OCI-LY7 (cell line): ENCODE results near the gene MT1E. TPM values are rescaled to one million over a fixed set of nuclear protein-coding genes. Genes with fewer than 3 reads are reported as not detected.

Experiments
- BruUV-seq: library from RNA; stranded (reverse); fragments of 400-500 nt; replicated peaks from 2 replicates; lab custom pipeline; 2021; lab: Mats Ljungman, UMichigan
- CTCF ChIA-PET: fragments of 300-600 bp; sonication (Branson Sonifier 250); formaldehyde crosslinking; loops from one replicate; lab custom pipeline; 2022; ENCODE audit warnings: antibody characterized with exemption; ENCODE audit not compliant: unreplicated experiment; lab: Charles Lee
- POLR2A ChIA-PET: fragments of 300-600 bp; sonication (Branson Sonifier 250); formaldehyde crosslinking; loops from one replicate; lab custom pipeline; 2022; ENCODE audit warnings: antibody characterized with exemption; lab: Charles Lee
- DNase-seq: peaks from one replicate; pipeline ENCODE4 v3.0.0-alpha.2; 2015; ENCODE audit warnings: low spot score
- H2AFZ ChIP-seq: fragments of 200-600 bp; sonication (generic), shearing (Covaris generic); 2 replicates; pipeline ENCODE4 v1.6.1; 2014; ENCODE audit warnings: mild to moderate bottlenecking, antibody characterized with exemption, low read length, moderate library complexity
- H3K27ac ChIP-seq: fragments of 200-600 bp; sonication (generic); 2 replicates; pipeline ENCODE4 v1.5.1; 2014; ENCODE audit warnings: mixed run types, low read depth, mild to moderate bottlenecking, moderate library complexity, low read length, inconsistent platforms; ENCODE audit not compliant: poor library complexity, severe bottlenecking
- H3K36me3 ChIP-seq: fragments of 200-600 bp; sonication (generic); 2 replicates; pipeline ENCODE4 v1.6.1; 2014; ENCODE audit warnings: mild to moderate bottlenecking, antibody characterized with exemption, low read length, moderate library complexity, mixed read lengths; ENCODE audit not compliant: insufficient read depth
- H3K4me1 ChIP-seq: fragments of 200-600 bp; sonication (generic); 2 replicates; pipeline ENCODE4 v1.5.1; 2014; ENCODE audit warnings: mild to moderate bottlenecking, low read length; ENCODE audit not compliant: insufficient read depth, poor library complexity, severe bottlenecking
- H3K4me2 ChIP-seq: fragments of 200-600 bp; sonication (generic); 2 replicates; pipeline ENCODE4 v1.6.1; 2014; ENCODE audit warnings: mild to moderate bottlenecking, low read length
- H3K4me3 ChIP-seq: fragments of 200-600 bp; sonication (generic); 2 replicates; pipeline ENCODE4 v1.5.1; 2014; ENCODE audit warnings: mild to moderate bottlenecking, low read depth, low read length; ENCODE audit not compliant: poor library complexity, severe bottlenecking
- H3K79me2 ChIP-seq: fragments of 200-600 bp; sonication (generic); 2 replicates; pipeline ENCODE4 v1.6.1; 2016; ENCODE audit warnings: low read depth, mild to moderate bottlenecking, low read length, moderate library complexity, mixed read lengths; ENCODE audit not compliant: insufficient read depth
- H3K9me2 ChIP-seq: fragments of 200-600 bp; sonication (generic); 2 replicates; pipeline ENCODE4 v1.6.1; 2016; ENCODE audit warnings: mild to moderate bottlenecking, low read length, mixed read lengths; ENCODE audit not compliant: insufficient read depth
- H3K9me3 ChIP-seq: fragments of 200-600 bp; sonication (generic); 2 replicates; pipeline ENCODE4 v1.6.1; 2014; ENCODE audit warnings: mild to moderate bottlenecking, mixed run types, low read length, mixed read lengths
- H4K20me1 ChIP-seq: fragments of 200-600 bp; sonication (generic); 2 replicates; pipeline ENCODE4 v1.6.1; 2014; ENCODE audit warnings: mild to moderate bottlenecking, antibody characterized with exemption, low read length, moderate library complexity, mixed read lengths; ENCODE audit not compliant: insufficient read depth
- EZH2phosphoT487 ChIP-seq: fragments of 200-600 bp; sonication (generic); IDR thresholded peaks from 2 replicates; pipeline ENCODE4 v1.6.1; 2018; ENCODE audit warnings: low read depth, borderline replicate concordance, mild to moderate bottlenecking, mixed run types, antibody characterized with exemption, low read length, moderate library complexity, mixed read lengths
- intact Hi-C: fragments of 100-400 bp; cut with micrococcal nuclease; formaldehyde crosslinking; loops from one replicate; pipeline ENCODE4 v1.10.0; 2022; ENCODE audit not compliant: unreplicated experiment
- total RNA-seq, 2 experiments: library from RNA; depleted of rRNA in 1 of 2; stranded (reverse); fragments of >200 nt in 1 of 2; shearing (Covaris generic) in 1 of 2; gene quantifications; 2 replicates each; pipeline ENCODE4 v1.2.3, GENCODE V29; 2014 to 2022
- TF ChIP-seq, protein P1 (sequence below): fragments of 200-600 bp; sonication (generic); conservative IDR thresholded peaks from 2 replicates; pipeline ENCODE4 v1.5.1; 2014; ENCODE audit warnings: mild to moderate bottlenecking, antibody characterized with exemption, low read length, moderate library complexity, mixed read lengths

MT1E gene
- total RNA-seq, 2 experiments from 2014 or later: not detected

DNA sequence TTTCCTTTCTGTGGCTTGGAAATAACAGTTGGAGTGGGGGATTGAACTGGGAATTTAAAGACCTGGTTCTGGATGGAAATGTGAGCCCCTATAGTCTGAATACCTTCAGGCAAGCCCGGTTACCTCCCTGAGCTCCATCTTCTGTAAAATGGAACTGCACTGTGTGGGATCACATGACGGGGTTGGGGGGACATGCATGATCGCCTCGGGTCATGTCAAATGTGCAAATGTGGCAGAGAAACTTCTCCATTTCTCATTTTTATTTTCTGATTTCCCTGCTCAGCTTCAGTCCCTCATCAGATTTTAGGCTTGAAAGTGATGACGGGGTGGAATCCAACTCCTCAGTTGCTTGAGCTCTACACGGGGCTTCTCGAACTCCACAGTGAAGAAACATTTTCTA is 27.6 kb downstream of the MT1E start:
- BruUV-seq: no TSS peak
- intact Hi-C loops: no loop called here
- Histone ChIP-seq H3K4me1 (peaks cover 6% of the 10 kb centered on the region), H3K9me2 (no peaks in the 10 kb centered on the region), H2AFZ (0 out of 2 replicates have a peak overlapping the region, but pooled peaks have one; percentile 35), H3K36me3 (no peaks in the 10 kb centered on the region), H4K20me1 (no peaks in the 10 kb centered on the region), H3K4me3 (no peak overlapping the region), H3K4me2 (peak overlapping the region; percentile 36), H3K27ac (no peak overlapping the region), H3K79me2 (no peaks in the 10 kb centered on the region), H3K9me3 (no peaks in the 10 kb centered on the region)
- ChIA-PET POLR2A (no interaction called here), CTCF (no interaction called here)
- peak; percentile 18 for DNase-seq
- no peak for TF ChIP-seq EZH2phosphoT487
- TF ChIP-seq, protein P1, sequence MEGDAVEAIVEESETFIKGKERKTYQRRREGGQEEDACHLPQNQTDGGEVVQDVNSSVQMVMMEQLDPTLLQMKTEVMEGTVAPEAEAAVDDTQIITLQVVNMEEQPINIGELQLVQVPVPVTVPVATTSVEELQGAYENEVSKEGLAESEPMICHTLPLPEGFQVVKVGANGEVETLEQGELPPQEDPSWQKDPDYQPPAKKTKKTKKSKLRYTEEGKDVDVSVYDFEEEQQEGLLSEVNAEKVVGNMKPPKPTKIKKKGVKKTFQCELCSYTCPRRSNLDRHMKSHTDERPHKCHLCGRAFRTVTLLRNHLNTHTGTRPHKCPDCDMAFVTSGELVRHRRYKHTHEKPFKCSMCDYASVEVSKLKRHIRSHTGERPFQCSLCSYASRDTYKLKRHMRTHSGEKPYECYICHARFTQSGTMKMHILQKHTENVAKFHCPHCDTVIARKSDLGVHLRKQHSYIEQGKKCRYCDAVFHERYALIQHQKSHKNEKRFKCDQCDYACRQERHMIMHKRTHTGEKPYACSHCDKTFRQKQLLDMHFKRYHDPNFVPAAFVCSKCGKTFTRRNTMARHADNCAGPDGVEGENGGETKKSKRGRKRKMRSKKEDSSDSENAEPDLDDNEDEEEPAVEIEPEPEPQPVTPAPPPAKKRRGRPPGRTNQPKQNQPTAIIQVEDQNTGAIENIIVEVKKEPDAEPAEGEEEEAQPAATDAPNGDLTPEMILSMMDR: no peak

DNA sequence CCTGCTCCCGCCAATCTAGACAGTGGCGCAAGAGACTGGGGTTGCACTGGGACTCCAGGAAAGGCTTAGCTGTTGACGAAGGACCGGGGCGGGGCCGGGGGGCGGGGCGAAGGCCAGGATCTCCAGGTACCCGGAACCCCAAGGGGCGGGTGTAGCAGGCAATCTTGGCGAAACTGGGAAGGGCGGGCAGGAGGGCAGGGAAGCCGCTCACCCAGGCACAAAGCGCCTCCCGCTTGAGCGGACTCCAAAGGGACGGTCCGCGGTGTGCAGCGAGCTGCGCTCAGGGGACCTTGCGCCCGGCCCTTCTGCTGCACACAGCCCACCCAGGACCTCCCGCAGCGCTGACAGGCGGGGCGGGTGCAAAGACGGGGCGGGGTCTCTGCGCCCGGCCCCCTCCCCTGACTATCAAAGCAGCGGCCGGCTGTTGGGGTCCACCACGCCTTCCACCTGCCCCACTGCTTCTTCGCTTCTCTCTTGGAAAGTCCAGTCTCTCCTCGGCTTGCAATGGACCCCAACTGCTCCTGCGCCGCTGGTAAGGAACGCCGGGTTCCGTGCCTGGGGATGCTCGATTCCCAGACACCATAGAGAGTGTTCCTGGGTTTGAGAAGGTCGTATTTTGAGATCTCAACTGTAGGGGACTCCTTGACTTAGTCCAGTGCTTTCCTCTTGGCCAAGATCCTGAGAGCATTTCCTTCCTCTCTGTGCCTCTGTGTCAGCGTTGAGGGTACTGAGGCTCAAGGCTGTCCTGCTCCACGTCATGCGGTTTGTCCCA is 32.2 kb downstream of the MT1E start, which contains the start of gene MT1F:
TSS of gene MT1F (plus strand) at position 405 of the 772 bp plus-strand sequence. CDS start at position 505, 100 bp downstream.
- no peaks in the 10 kb centered on the region for H3K79me2 ChIP-seq
- ChIA-PET CTCF (interaction anchor here (0.6 kb wide), 1 partner anchor 30 kb away, joined by 3 read pairs; no protein-coding TSS in a partner anchor), POLR2A (no interaction called here)
- H4K20me1 ChIP-seq: no peaks in the 10 kb centered on the region
- peaks cover 6% of the 10 kb centered on the region for H3K4me1 ChIP-seq
- H3K36me3 ChIP-seq: no peaks in the 10 kb centered on the region
- H3K9me3 ChIP-seq: no peaks in the 10 kb centered on the region
- BruUV-seq: no TSS peak
- TF ChIP-seq, protein P1: no peak
- TF ChIP-seq EZH2phosphoT487: no peak
- no peak within 1 kb of the TSS for H2AFZ ChIP-seq
- intact Hi-C loops: no loop called here
- H3K9me2 ChIP-seq: no peaks in the 10 kb centered on the region
- peak within 1 kb of the TSS; percentile 45; the same call in 1 of the 2 replicates for H3K4me2 ChIP-seq
- H3K4me3 ChIP-seq: peak within 1 kb of the TSS; percentile 43
- no peak within 1 kb of the TSS for H3K27ac ChIP-seq
- DNase-seq: peak; percentile 4

DNA sequence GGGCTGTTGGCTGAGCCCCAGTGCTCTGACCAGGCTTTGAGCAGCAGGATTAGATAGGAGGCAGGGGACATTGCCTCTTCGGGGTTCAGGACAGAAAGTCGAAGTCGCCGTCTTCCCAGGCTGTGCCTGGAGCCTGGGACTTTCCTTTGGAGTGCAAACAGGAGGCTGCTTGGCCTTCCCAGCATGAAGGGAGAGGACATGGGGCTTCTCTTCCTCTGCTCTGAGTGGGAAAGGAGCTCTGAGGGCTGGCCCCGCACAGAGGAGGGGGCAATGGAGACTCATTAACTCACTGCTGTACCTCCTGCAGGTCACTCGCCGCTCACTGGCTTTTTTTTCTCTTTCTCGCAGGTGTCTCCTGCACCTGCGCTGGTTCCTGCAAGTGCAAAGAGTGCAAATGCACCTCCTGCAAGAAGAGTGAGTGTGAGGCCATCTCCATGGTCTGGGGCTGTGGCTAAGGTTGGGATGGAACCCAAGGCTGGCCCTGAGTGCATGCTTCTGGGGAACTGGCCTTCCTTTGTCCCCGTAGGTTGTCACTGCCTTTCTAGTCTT is 32.8 kb downstream of the MT1E start:
- POLR2A ChIA-PET: no interaction called here
- BruUV-seq: no TSS peak
- Histone ChIP-seq H3K4me2 (peak overlapping the region; percentile 45; the same call in 1 of the 2 replicates), H3K9me3 (no peaks in the 10 kb centered on the region), H3K4me1 (no peaks in the 10 kb centered on the region), H3K4me3 (no peak overlapping the region), H2AFZ (no peak overlapping the region), H3K79me2 (no peaks in the 10 kb centered on the region), H4K20me1 (no peaks in the 10 kb centered on the region), H3K9me2 (no peaks in the 10 kb centered on the region), H3K27ac (no peak overlapping the region), H3K36me3 (no peaks in the 10 kb centered on the region)
- TF ChIP-seq, protein P1: no peak
- TF ChIP-seq EZH2phosphoT487: no peak
- CTCF ChIA-PET: no interaction called here
- intact Hi-C loops: no loop called here
- no peak for DNase-seq
